GM12878 (cell line): ENCODE results near the gene ANKS1A. TPM values are rescaled to one million over a fixed set of nuclear protein-coding genes. Genes with fewer than 3 reads are reported as not detected.

Source experiments
- ATAC-seq: fragments of 200-7000 bp; cut with Tn5 transposase; 3 replicates; pipeline ENCODE4 v1.9.1; 2020; ENCODE audit warnings: mild to moderate bottlenecking, moderate library complexity
- BruUV-seq: library from RNA; stranded (reverse); fragments of 400-500 nt; replicated peaks from 2 replicates; lab custom pipeline; 2021; lab: Mats Ljungman, UMichigan
- CTCF ChIA-PET: fragments of 300-600 bp; sonication (Branson Sonifier 250); formaldehyde crosslinking; extraction: SDS; loops from one replicate; lab custom pipeline; 2021; ENCODE audit warnings: inconsistent platforms; lab: Yijun Ruan, JAX
- POLR2A ChIA-PET: fragments of 350-600 bp; formaldehyde crosslinking; extraction: SDS; loops from one replicate; lab custom pipeline; 2021; ENCODE audit warnings: inconsistent platforms; lab: Charles Lee
- RAD21 ChIA-PET: fragments of 300-600 bp; sonication (Branson Sonifier 250); formaldehyde crosslinking; loops from one replicate; lab custom pipeline; 2023; ENCODE audit warnings: antibody characterized with exemption; ENCODE audit not compliant: unreplicated experiment; lab: Charles Lee
- SMC1A ChIA-PET: fragments of 300-600 bp; sonication (Branson Sonifier 250); formaldehyde crosslinking; loops from one replicate; lab custom pipeline; 2023; ENCODE audit not compliant: unreplicated experiment, uncharacterized antibody; lab: Charles Lee
- DNase-seq: peaks from one replicate; pipeline ENCODE4 v3.0.0-alpha.2; 2011; ENCODE audit warnings: low read depth, low spot score
- FAIRE-seq: peaks from 3 replicates; lab custom pipeline; 2011; peaks lifted over from hg19 to GRCh38; lab: Jason Lieb, UNC
- H2AFZ ChIP-seq: 2 replicates; pipeline ENCODE4 v1.6.0; 2011; ENCODE audit warnings: low read depth, low read length, control low read depth; ENCODE audit not compliant: control insufficient read depth
- H3K27ac ChIP-seq: 2 replicates; pipeline ENCODE4 v1.5.1; 2011; ENCODE audit warnings: control low read depth; ENCODE audit not compliant: control insufficient read depth, insufficient read depth
- H3K27me3 ChIP-seq, 2 experiments: replicated peaks in 1 of 2; 2 replicates each; pipeline versions ENCODE4 v1.6.0 to v1.6.1; 2011; ENCODE audit warnings: low read length in 1 of 2; ENCODE audit not compliant: control insufficient read depth in 2 of 2, insufficient read depth in 2 of 2
- H3K36me3 ChIP-seq, 2 experiments: 2 replicates each; pipeline ENCODE4 v1.5.1; 2011; ENCODE audit warnings: low read length in 1 of 2; ENCODE audit not compliant: control insufficient read depth in 2 of 2, insufficient read depth in 2 of 2
- H3K4me1 ChIP-seq: 2 replicates; pipeline ENCODE4 v1.6.1; 2011; ENCODE audit warnings: mild to moderate bottlenecking, low read length, moderate library complexity, mixed read lengths; ENCODE audit not compliant: control insufficient read depth, insufficient read depth
- H3K4me2 ChIP-seq: 2 replicates; pipeline ENCODE4 v1.6.0; 2011; ENCODE audit warnings: control low read depth; ENCODE audit not compliant: control insufficient read depth, insufficient read depth
- H3K4me3 ChIP-seq: fragments of 200-600 bp; sonication (generic); 2 replicates; pipeline ENCODE4 v1.5.1; 2016
- H3K79me2 ChIP-seq: 2 replicates; pipeline ENCODE4 v1.6.0; 2011; ENCODE audit warnings: low read length; ENCODE audit not compliant: control insufficient read depth, insufficient read depth
- H3K9ac ChIP-seq: 2 replicates; pipeline ENCODE4 v1.8.0; 2011; ENCODE audit warnings: low read length, control low read depth, mixed read lengths; ENCODE audit not compliant: control insufficient read depth, insufficient read depth
- H3K9me3 ChIP-seq: replicated peaks from 3 replicates; pipeline ENCODE4 v1.5.1; 2011; ENCODE audit warnings: mild to moderate bottlenecking, low read length; ENCODE audit not compliant: control insufficient read depth, insufficient read depth
- H4K20me1 ChIP-seq: 2 replicates; pipeline ENCODE4 v1.6.0; 2011; ENCODE audit not compliant: control insufficient read depth, insufficient read depth
- ESRRA ChIP-seq: IDR thresholded peaks from 2 replicates; pipeline ENCODE4 v1.6.1; 2012; ENCODE audit warnings: mild to moderate bottlenecking, low read length, improper control_type of control experiment
- MEF2A ChIP-seq: IDR thresholded peaks from 2 replicates; pipeline ENCODE4 v1.6.1; 2011; ENCODE audit warnings: low read depth, mild to moderate bottlenecking, low read length, moderate library complexity; ENCODE audit not compliant: insufficient read depth
- MXI1 ChIP-seq: fragments of 150-350 bp; IDR thresholded peaks from 2 replicates; pipeline ENCODE4 v1.6.1; 2011; ENCODE audit warnings: low read depth, mild to moderate bottlenecking, inconsistent platforms, low read length, improper control_type of control experiment
- NFXL1 ChIP-seq: fragments of 450-650 bp; IDR thresholded peaks from 2 replicates; pipeline ENCODE4 v1.6.1; 2017; ENCODE audit warnings: antibody characterized with exemption, mild to moderate bottlenecking, borderline replicate concordance
- NFYA ChIP-seq: IDR thresholded peaks from 2 replicates; pipeline ENCODE4 v1.6.1; 2011; ENCODE audit warnings: low read depth, mild to moderate bottlenecking, low read length, improper control_type of control experiment, borderline replicate concordance
- NFYB ChIP-seq: IDR thresholded peaks from 2 replicates; pipeline ENCODE4 v1.6.1; 2011; ENCODE audit warnings: low read depth, mild to moderate bottlenecking, low read length, improper control_type of control experiment, moderate library complexity; ENCODE audit not compliant: insufficient read depth
- NR2C2 ChIP-seq: IDR thresholded peaks from 2 replicates; pipeline ENCODE4 v1.6.1; 2011; ENCODE audit warnings: borderline replicate concordance, low read depth; ENCODE audit not compliant: control insufficient read depth, insufficient read length
- NR2F1 ChIP-seq: fragments of 450-650 bp; conservative IDR thresholded peaks from 2 replicates; pipeline ENCODE4 v1.6.1; 2017; ENCODE audit warnings: mild to moderate bottlenecking
- PBX3 ChIP-seq: IDR thresholded peaks from 2 replicates; pipeline ENCODE4 v1.6.1; 2011; ENCODE audit warnings: mild to moderate bottlenecking, low read depth, low read length, moderate library complexity; ENCODE audit not compliant: insufficient replicate concordance
- RB1 ChIP-seq: fragments of 450-650 bp; formaldehyde crosslinking; IDR thresholded peaks from 2 replicates; pipeline ENCODE4 v1.6.1; 2017; ENCODE audit warnings: mild to moderate bottlenecking, borderline replicate concordance
- RFX5 ChIP-seq: IDR thresholded peaks from 2 replicates; pipeline ENCODE4 v1.6.1; 2011; ENCODE audit warnings: low read depth, low read length, improper control_type of control experiment
- SUPT20H ChIP-seq: IDR thresholded peaks from 2 replicates; pipeline ENCODE4 v1.6.1; 2011; ENCODE audit warnings: low read depth, mild to moderate bottlenecking, low read length, moderate library complexity, borderline replicate concordance; ENCODE audit not compliant: control insufficient read depth
- TCF3 ChIP-seq: IDR thresholded peaks from 2 replicates; pipeline ENCODE4 v1.6.1; 2012; ENCODE audit warnings: low read depth, mild to moderate bottlenecking, low read length, borderline replicate concordance; ENCODE audit not compliant: insufficient read depth
- ZBED1 ChIP-seq: IDR thresholded peaks from 2 replicates; pipeline ENCODE4 v1.6.1; 2016; ENCODE audit warnings: borderline replicate concordance
- ZSCAN29 ChIP-seq: fragments of 450-650 bp; IDR thresholded peaks from 2 replicates; pipeline ENCODE4 v1.6.1; 2017; ENCODE audit warnings: mild to moderate bottlenecking, moderate library complexity
- ZZZ3 ChIP-seq: IDR thresholded peaks from 2 replicates; pipeline ENCODE4 v1.6.1; 2011; ENCODE audit warnings: low read depth; ENCODE audit not compliant: control insufficient read depth, insufficient read length
- WGBS: methylation state at CpG from one replicate; pipeline ENCODE4 v1.1.6; 2016; ENCODE audit warnings: low lambda C conversion rate; ENCODE audit not compliant: insufficient replicate concordance, insufficient coverage; ENCODE audit errors: missing lambda C conversion rate; 5-methylcytosine and 5-hydroxymethylcytosine counted together
- in situ Hi-C: fragments of 300-500 bp; cut with MboI; formaldehyde crosslinking; loops from 9 replicates; pipeline ENCODE4 v1.14.3; 2018; ENCODE audit warnings: mixed read lengths
- intact Hi-C: fragments of 100-400 bp; cut with micrococcal nuclease; formaldehyde crosslinking; loops from one replicate; pipeline ENCODE4 v1.14.2; 2022; ENCODE audit not compliant: unreplicated experiment
- polyA plus RNA-seq, 11 experiments: library from polyadenylated mRNA; depleted of rRNA in 4 of 11; unstranded in 6 of 11; stranded (reverse) in 5 of 11; fragments of >200 nt; fragmentation: Nextera tagmentation in 4 of 11; fragmentation: Illumina TruSeq in 1 of 11; extraction: Ambion mirVana in 4 of 11; extraction: Trizol in 1 of 11; gene quantifications; 1 replicate in 1 of 11; 2 replicates in 10 of 11; pipeline versions ENCODE4 v1.2.1 to v1.2.3, GENCODE V29; 2011 to 2016; ENCODE audit warnings: inconsistent platforms in 2 of 11, missing spikeins in 2 of 11, low read depth in 1 of 11
- total RNA-seq, 4 experiments: library from RNA; depleted of rRNA in 3 of 4; stranded (reverse); fragments of >200 nt in 3 of 4; fragmentation: Illumina TruSeq in 1 of 4; extraction: Trizol in 1 of 4; gene quantifications; 2 replicates each; pipeline versions ENCODE4 v1.2.1 to v1.2.3, GENCODE V29; 2013 to 2021
- TF ChIP-seq, protein P1 (sequence below): fragments of 450-650 bp; IDR thresholded peaks from 2 replicates; pipeline ENCODE4 v1.6.1; 2016; ENCODE audit warnings: mild to moderate bottlenecking
- TF ChIP-seq, protein P2 (sequence below): IDR thresholded peaks from 2 replicates; pipeline ENCODE4 v1.6.1; 2012; ENCODE audit warnings: low read depth, low read length, improper control_type of control experiment

The ANKS1A gene
- total and polyA plus RNA-seq, 10 of the 15 experiments (the other 5 are each of a cell fraction or from before 2014, with no cell fraction given): 0.60 to 7.0 (median 3.0) TPM

DNA sequence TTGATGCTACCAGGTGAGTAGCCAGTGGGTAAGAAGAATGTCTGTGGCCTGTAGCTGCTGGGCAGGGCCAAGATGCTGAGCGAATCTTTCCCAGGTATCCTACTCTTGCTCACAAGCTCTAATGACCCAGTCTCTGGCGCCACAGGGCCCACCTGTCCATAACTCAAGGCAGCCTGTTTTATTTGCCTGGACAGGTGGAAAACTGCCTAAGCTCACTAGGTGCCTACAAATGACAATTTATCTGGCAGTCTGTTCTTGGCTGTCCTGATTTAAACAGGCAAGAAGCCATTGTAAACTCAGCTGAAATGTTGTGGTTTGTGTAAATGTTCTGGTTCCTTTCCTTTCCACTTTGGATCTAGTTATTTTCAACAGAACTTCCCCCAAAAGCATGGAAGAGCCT is 138.8 kb downstream of the ANKS1A start (continued):
- TF ChIP-seq, protein P1, sequence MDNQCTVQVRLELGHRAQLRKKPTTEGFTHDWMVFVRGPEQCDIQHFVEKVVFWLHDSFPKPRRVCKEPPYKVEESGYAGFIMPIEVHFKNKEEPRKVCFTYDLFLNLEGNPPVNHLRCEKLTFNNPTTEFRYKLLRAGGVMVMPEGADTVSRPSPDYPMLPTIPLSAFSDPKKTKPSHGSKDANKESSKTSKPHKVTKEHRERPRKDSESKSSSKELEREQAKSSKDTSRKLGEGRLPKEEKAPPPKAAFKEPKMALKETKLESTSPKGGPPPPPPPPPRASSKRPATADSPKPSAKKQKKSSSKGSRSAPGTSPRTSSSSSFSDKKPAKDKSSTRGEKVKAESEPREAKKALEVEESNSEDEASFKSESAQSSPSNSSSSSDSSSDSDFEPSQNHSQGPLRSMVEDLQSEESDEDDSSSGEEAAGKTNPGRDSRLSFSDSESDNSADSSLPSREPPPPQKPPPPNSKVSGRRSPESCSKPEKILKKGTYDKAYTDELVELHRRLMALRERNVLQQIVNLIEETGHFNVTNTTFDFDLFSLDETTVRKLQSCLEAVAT: no peak
- TF ChIP-seq, protein P2, sequence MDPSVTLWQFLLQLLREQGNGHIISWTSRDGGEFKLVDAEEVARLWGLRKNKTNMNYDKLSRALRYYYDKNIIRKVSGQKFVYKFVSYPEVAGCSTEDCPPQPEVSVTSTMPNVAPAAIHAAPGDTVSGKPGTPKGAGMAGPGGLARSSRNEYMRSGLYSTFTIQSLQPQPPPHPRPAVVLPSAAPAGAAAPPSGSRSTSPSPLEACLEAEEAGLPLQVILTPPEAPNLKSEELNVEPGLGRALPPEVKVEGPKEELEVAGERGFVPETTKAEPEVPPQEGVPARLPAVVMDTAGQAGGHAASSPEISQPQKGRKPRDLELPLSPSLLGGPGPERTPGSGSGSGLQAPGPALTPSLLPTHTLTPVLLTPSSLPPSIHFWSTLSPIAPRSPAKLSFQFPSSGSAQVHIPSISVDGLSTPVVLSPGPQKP: no peak
- TF ChIP-seq MXI1 (no peak), NR2C2 (no peak), NFYA (no peak), NR2F1 (no peak)

DNA sequence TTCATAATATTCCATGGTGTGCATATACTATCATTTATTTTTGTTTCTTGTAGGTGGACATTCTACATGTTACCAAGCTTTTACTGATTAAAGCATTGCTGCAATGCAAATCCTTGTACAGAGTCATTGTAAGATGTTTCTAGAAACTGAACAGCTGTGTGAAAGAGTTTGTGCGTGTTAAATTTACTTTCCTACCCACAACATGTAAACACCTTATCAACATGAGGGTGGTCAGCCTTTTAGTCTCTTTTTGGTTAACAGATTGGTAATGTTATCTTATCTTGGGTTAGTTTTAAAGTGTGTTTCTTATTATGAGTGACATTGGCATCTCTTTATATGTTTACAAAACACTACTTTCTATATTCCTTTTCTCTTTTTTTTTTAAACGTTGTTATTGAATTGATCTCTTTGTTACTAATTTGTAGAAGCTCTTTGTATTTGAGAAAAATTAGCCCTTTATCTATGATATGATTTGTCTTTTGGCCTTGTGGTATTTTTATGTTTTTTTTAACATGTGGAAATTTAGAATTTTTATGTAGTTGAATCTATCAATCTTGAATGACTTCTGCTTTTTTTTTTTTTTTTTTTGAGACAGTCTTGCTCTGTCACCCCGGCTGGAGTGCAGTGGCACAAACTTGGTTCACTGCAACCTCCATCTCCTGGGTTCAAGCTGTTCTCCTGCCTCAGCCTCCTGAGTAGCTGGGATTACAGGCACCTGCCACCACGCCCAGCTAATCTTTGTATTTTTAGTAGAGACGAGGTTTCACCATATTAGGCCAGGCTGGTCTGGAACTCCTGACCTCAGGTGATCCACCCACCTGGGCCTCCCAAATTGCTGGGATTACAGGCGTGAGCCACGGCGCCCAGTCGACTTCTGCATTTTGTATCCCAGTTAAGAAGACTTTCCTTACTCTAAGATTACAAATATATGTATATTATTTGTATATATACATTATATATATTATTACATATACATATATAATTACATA is 140.0 kb downstream of the ANKS1A start:
- Histone ChIP-seq H3K27me3 (no peaks in the 10 kb centered on the region), H4K20me1 (no peaks in the 10 kb centered on the region), H3K4me3 (no peak overlapping the region), H3K27ac (no peak overlapping the region), H3K36me3 (no peaks in the 10 kb centered on the region), H3K9me3 (no peaks in the 10 kb centered on the region), H3K9ac (no peak overlapping the region), H3K4me2 (no peak overlapping the region), H2AFZ (no peak overlapping the region), H3K79me2 (no peaks in the 10 kb centered on the region), H3K4me1 (no peaks in the 10 kb centered on the region)
- ChIA-PET SMC1A (no interaction called here), CTCF (interaction anchor here (1.5 kb wide), 1 partner anchor 212 kb away, joined by 6 read pairs; no protein-coding TSS in a partner anchor), RAD21 (interaction anchor here (0.5 kb wide), 1 partner anchor 403 kb away, joined by 3 read pairs; no protein-coding TSS in a partner anchor), POLR2A (interaction anchor here (0.7 kb wide), 1 partner anchor 19 kb away, joined by 4 read pairs; no protein-coding TSS in a partner anchor)
- no peak for TF ChIP-seq TCF3
- TF ChIP-seq ZBED1: no peak
- no peak for TF ChIP-seq MEF2A
- TF ChIP-seq ZSCAN29: no peak
- TF ChIP-seq PBX3: no peak
- no peak for TF ChIP-seq SUPT20H
- no peak for TF ChIP-seq NFXL1
- TF ChIP-seq NFYB: no peak
- no peak for TF ChIP-seq ZZZ3
- no peak for TF ChIP-seq ESRRA
- no peak for TF ChIP-seq RFX5
- no peak for TF ChIP-seq MXI1
- no peak for TF ChIP-seq RB1
- in situ Hi-C loops: no loop called here
- FAIRE-seq (no peak), ATAC-seq (no peak), DNase-seq (no peak)
- BruUV-seq: no TSS peak
- intact Hi-C loops: no loop called here
- 70% methylated on average over 8 of the region's 9 CpGs for WGBS
